ENCODE measurements around the gene KLK2. TPM values are rescaled to one million over a fixed set of nuclear protein-coding genes. Genes with fewer than 3 reads are reported as not detected.

KLK2 gene
- total and polyA plus RNA-seq, 7 donors = not detected

Other genes with a start within 250 kb of the KLK2 start
- under 1 TPM in 1 of 4 donors, not detected in 3; 0.26 TPM for gene SYT3, start 233.6 kb upstream of the KLK2 start, total RNA-seq
- under 1 TPM in 2 of 3 donors, not detected in 1; 0.07 to 0.12 TPM for gene SYT3, start 233.6 kb upstream of the KLK2 start, polyA plus RNA-seq
- gene C19orf81, start 224.0 kb upstream of the KLK2 start, total RNA-seq = 1 to 10 TPM in 1 of 4 donors, under 1 TPM in 2, not detected in 1; 0.50 to 1.8 (median 0.54) TPM
- gene C19orf81, start 224.0 kb upstream of the KLK2 start, polyA plus RNA-seq = 1 to 10 TPM in 1 of 3 donors, not detected in 2; 1.5 TPM
- 1 to 10 TPM in 1 of 4 donors, under 1 TPM in 2, not detected in 1; 0.39 to 1.3 (median 0.83) TPM for gene SHANK1, start 153.6 kb upstream of the KLK2 start, total RNA-seq
- gene SHANK1, start 153.6 kb upstream of the KLK2 start, polyA plus RNA-seq = under 1 TPM in 2 of 3 donors, not detected in 1; 0.14 to 0.16 TPM
- gene CLEC11A, start 150.1 kb upstream of the KLK2 start, total RNA-seq = 1 to 10 TPM; 1.6 to 4.5 (median 1.8) TPM
- 1 to 10 TPM in 1 of 3 donors, under 1 TPM in 2; 0.83 to 4.0 (median 0.83) TPM for gene CLEC11A, start 150.1 kb upstream of the KLK2 start, polyA plus RNA-seq
- not detected for gene GPR32, start 103.0 kb upstream of the KLK2 start, total RNA-seq
- gene GPR32, start 103.0 kb upstream of the KLK2 start, polyA plus RNA-seq = not detected
- not detected for gene ACP4, start 83.0 kb upstream of the KLK2 start, total RNA-seq
- gene ACP4, start 83.0 kb upstream of the KLK2 start, polyA plus RNA-seq = not detected
- gene KLK1, start 49.7 kb upstream of the KLK2 start, total RNA-seq = under 1 TPM in 2 of 4 donors, not detected in 2; 0.32 to 0.34 TPM
- under 1 TPM in 2 of 3 donors, not detected in 1; 0.08 to 0.48 TPM for gene KLK1, start 49.7 kb upstream of the KLK2 start, polyA plus RNA-seq
- gene KLK15, start 39.9 kb upstream of the KLK2 start, total RNA-seq = not detected
- not detected for gene KLK15, start 39.9 kb upstream of the KLK2 start, polyA plus RNA-seq
- not detected for gene KLK3, start 18.5 kb upstream of the KLK2 start, total RNA-seq
- not detected for gene KLK3, start 18.5 kb upstream of the KLK2 start, polyA plus RNA-seq
- not detected for gene KLK4, start 38.0 kb downstream of the KLK2 start, total RNA-seq
- gene KLK4, start 38.0 kb downstream of the KLK2 start, polyA plus RNA-seq = not detected
- gene KLK5, start 79.6 kb downstream of the KLK2 start, total RNA-seq = not detected
- gene KLK5, start 79.6 kb downstream of the KLK2 start, polyA plus RNA-seq = under 1 TPM in 1 of 3 donors, not detected in 2; 0.05 TPM
- not detected for gene KLK6, start 96.2 kb downstream of the KLK2 start, total RNA-seq
- gene KLK6, start 96.2 kb downstream of the KLK2 start, polyA plus RNA-seq = under 1 TPM in 1 of 3 donors, not detected in 2; 0.04 TPM
- gene KLK7, start 110.5 kb downstream of the KLK2 start, total RNA-seq = not detected
- gene KLK7, start 110.5 kb downstream of the KLK2 start, polyA plus RNA-seq = not detected
- gene KLK8, start 128.2 kb downstream of the KLK2 start, total RNA-seq = not detected
- gene KLK8, start 128.2 kb downstream of the KLK2 start, polyA plus RNA-seq = under 1 TPM in 2 of 3 donors, not detected in 1; 0.09 to 0.76 TPM
- gene KLK10, start 146.3 kb downstream of the KLK2 start, total RNA-seq = not detected
- under 1 TPM; 0.04 to 0.16 (median 0.04) TPM for gene KLK10, start 146.3 kb downstream of the KLK2 start, polyA plus RNA-seq
- gene KLK11, start 153.2 kb downstream of the KLK2 start, total RNA-seq = under 1 TPM in 3 of 4 donors, not detected in 1; 0.19 to 0.52 (median 0.24) TPM
- under 1 TPM; 0.13 to 0.20 (median 0.17) TPM for gene KLK11, start 153.2 kb downstream of the KLK2 start, polyA plus RNA-seq
- gene KLK12, start 161.6 kb downstream of the KLK2 start, total RNA-seq = not detected
- not detected for gene KLK12, start 161.6 kb downstream of the KLK2 start, polyA plus RNA-seq
- not detected for gene KLK13, start 191.7 kb downstream of the KLK2 start, total RNA-seq
- under 1 TPM in 1 of 3 donors, not detected in 2; 0.18 TPM for gene KLK13, start 191.7 kb downstream of the KLK2 start, polyA plus RNA-seq
- not detected for gene KLK14, start 209.4 kb downstream of the KLK2 start, total RNA-seq
- gene KLK14, start 209.4 kb downstream of the KLK2 start, polyA plus RNA-seq = under 1 TPM in 1 of 3 donors, not detected in 2; 0.20 TPM
- gene CTU1, start 235.0 kb downstream of the KLK2 start, total RNA-seq = 1 to 10 TPM; 4.9 to 9.1 (median 6.0) TPM
- 1 to 10 TPM; 1.4 to 7.5 (median 2.1) TPM for gene CTU1, start 235.0 kb downstream of the KLK2 start, polyA plus RNA-seq